IMR-90 (cell line): ENCODE measurements around the gene PET100. TPM values are rescaled to one million over a fixed set of nuclear protein-coding genes. Genes with fewer than 3 reads are reported as not detected.
A peak's percentile ranks its signal among the peaks of the same experiment; 100 is the strongest.

Source experiments
- ATAC-seq: fragments of 200-7000 bp; cut with Tn5 transposase; 2 replicates; pipeline ENCODE4 v1.9.1; 2020; ENCODE audit warnings: low read depth, mild to moderate bottlenecking, moderate library complexity
- BruUV-seq: library from RNA; stranded (reverse); fragments of 400-500 nt; replicated peaks from 2 replicates; lab custom pipeline; 2021; lab: Mats Ljungman, UMichigan
- CTCF ChIA-PET: fragments of 300-600 bp; formaldehyde crosslinking; extraction: SDS; loops from one replicate; lab custom pipeline; 2021; ENCODE audit warnings: antibody characterized with exemption; lab: Yijun Ruan, JAX
- POLR2A ChIA-PET: fragments of 300-600 bp; sonication (Branson Sonifier 250); formaldehyde crosslinking; loops from one replicate; lab custom pipeline; 2022; ENCODE audit warnings: antibody characterized with exemption; ENCODE audit not compliant: unreplicated experiment; lab: Charles Lee
- DNase-seq: peaks from one replicate; pipeline ENCODE4 v3.0.0; 2013
- H2AFZ ChIP-seq: replicated peaks from 2 replicates; pipeline ENCODE3; 2013; ENCODE audit warnings: low read length, mild to moderate bottlenecking; ENCODE audit not compliant: poor library complexity
- H2AK5ac ChIP-seq: 2 replicates; pipeline ENCODE4 v1.6.1; 2013; ENCODE audit warnings: low read depth, low read length, inconsistent platforms
- H2AK9ac ChIP-seq: replicated peaks from 2 replicates; pipeline ENCODE3; 2013; ENCODE audit warnings: mild to moderate bottlenecking, low read depth, low read length, moderate library complexity; ENCODE audit not compliant: poor library complexity
- H2BK120ac ChIP-seq: 2 replicates; pipeline ENCODE4 v1.6.1; 2013; ENCODE audit warnings: low read depth, low read length, inconsistent platforms
- H2BK15ac ChIP-seq: 3 replicates; pipeline ENCODE4 v1.6.1; 2013; ENCODE audit warnings: low read depth, low read length, inconsistent platforms
- H2BK20ac ChIP-seq: 2 replicates; pipeline ENCODE4 v1.6.1; 2013; ENCODE audit warnings: low read depth, mild to moderate bottlenecking, inconsistent platforms, low read length, moderate library complexity
- H2BK5ac ChIP-seq: 2 replicates; pipeline ENCODE4 v1.6.1; 2013; ENCODE audit warnings: mild to moderate bottlenecking, low read depth, low read length, inconsistent platforms; ENCODE audit not compliant: poor library complexity, severe bottlenecking
- H3K14ac ChIP-seq: replicated peaks from 2 replicates; pipeline ENCODE4 v1.6.1; 2013; ENCODE audit warnings: low read depth, low read length, inconsistent platforms
- H3K18ac ChIP-seq: 2 replicates; pipeline ENCODE4 v1.6.1; 2013; ENCODE audit warnings: low read depth, low read length, control low read depth
- H3K23ac ChIP-seq: 2 replicates; pipeline ENCODE4 v1.6.1; 2013; ENCODE audit warnings: low read depth, low read length, inconsistent platforms
- H3K27ac ChIP-seq: 2 replicates; pipeline ENCODE4 v1.5.1; 2013; ENCODE audit warnings: mild to moderate bottlenecking, control low read depth, low read length; ENCODE audit not compliant: insufficient read depth
- H3K27me3 ChIP-seq: 2 replicates; pipeline ENCODE4 v1.6.1; 2013; ENCODE audit warnings: low read length; ENCODE audit not compliant: control insufficient read depth, insufficient read depth
- H3K36me3 ChIP-seq: 2 replicates; pipeline ENCODE4 v1.6.1; 2013; ENCODE audit warnings: low read length, mixed read lengths; ENCODE audit not compliant: control insufficient read depth, insufficient read depth
- H3K4ac ChIP-seq: 2 replicates; pipeline ENCODE4 v1.6.1; 2013; ENCODE audit warnings: low read depth, low read length, inconsistent platforms
- H3K4me1 ChIP-seq: 2 replicates; pipeline ENCODE4 v1.6.1; 2013; ENCODE audit warnings: low read length, mixed read lengths; ENCODE audit not compliant: control insufficient read depth, insufficient read depth
- H3K4me2 ChIP-seq: 2 replicates; pipeline ENCODE4 v1.6.1; 2013; ENCODE audit warnings: low read depth, mild to moderate bottlenecking, control low read depth, low read length, moderate library complexity
- H3K4me3 ChIP-seq: 2 replicates; pipeline ENCODE4 v1.5.1; 2013; ENCODE audit warnings: low read depth, mild to moderate bottlenecking, control low read depth, low read length, moderate library complexity; ENCODE audit not compliant: insufficient read depth
- H3K56ac ChIP-seq: 2 replicates; pipeline ENCODE4 v1.6.1; 2013; ENCODE audit warnings: low read length, inconsistent platforms; ENCODE audit not compliant: insufficient read depth; ENCODE audit errors: extremely low read depth
- H3K79me1 ChIP-seq, 2 experiments: 2 replicates each; pipeline ENCODE4 v1.6.1; 2013; ENCODE audit warnings: low read length in 2 of 2, inconsistent platforms in 1 of 2, low read depth in 1 of 2
- H3K9ac ChIP-seq: 2 replicates; pipeline ENCODE4 v1.6.1; 2013; ENCODE audit warnings: low read depth, low read length, control low read depth
- H3K9me1 ChIP-seq: 2 replicates; pipeline ENCODE4 v1.6.1; 2013; ENCODE audit warnings: low read length, inconsistent platforms; ENCODE audit not compliant: insufficient read depth
- H3K9me3 ChIP-seq: 2 replicates; pipeline ENCODE4 v1.6.1; 2013; ENCODE audit warnings: low read length; ENCODE audit not compliant: control insufficient read depth, insufficient read depth
- H4K20me1 ChIP-seq: 2 replicates; pipeline ENCODE4 v1.6.1; 2013; ENCODE audit warnings: low read length, inconsistent platforms; ENCODE audit not compliant: insufficient read depth
- H4K5ac ChIP-seq: 2 replicates; pipeline ENCODE4 v1.6.1; 2013; ENCODE audit warnings: mild to moderate bottlenecking, low read depth, low read length, control low read depth
- H4K8ac ChIP-seq, 2 experiments: 2 replicates each; pipeline ENCODE4 v1.6.1; 2013; ENCODE audit warnings: low read depth in 2 of 2, low read length in 2 of 2, control low read depth in 1 of 2, inconsistent platforms in 1 of 2
- H4K91ac ChIP-seq: 2 replicates; pipeline ENCODE4 v1.6.1; 2013; ENCODE audit warnings: low read depth, low read length, inconsistent platforms; ENCODE audit not compliant: insufficient read depth
- BHLHE40 ChIP-seq: fragments of 150-350 bp; IDR thresholded peaks from 2 replicates; pipeline ENCODE4 v1.6.1; 2016; ENCODE audit warnings: mild to moderate bottlenecking, low read depth, low read length
- CEBPB ChIP-seq: IDR thresholded peaks from 2 replicates; pipeline ENCODE4 v1.6.1; 2012; ENCODE audit warnings: low read depth, low read length, improper control_type of control experiment
- CHD1 ChIP-seq: IDR thresholded peaks from 2 replicates; pipeline ENCODE4 v1.6.1; 2012; ENCODE audit warnings: low read depth, low read length, improper control_type of control experiment
- CTCF ChIP-seq: conservative IDR thresholded peaks from 2 replicates; pipeline ENCODE4 v1.5.1; 2012; ENCODE audit warnings: mild to moderate bottlenecking, low read depth, low read length, improper control_type of control experiment
- ELK1 ChIP-seq: fragments of 150-350 bp; IDR thresholded peaks from 2 replicates; pipeline ENCODE4 v1.6.1; 2016; ENCODE audit warnings: low read depth, mild to moderate bottlenecking, low read length, moderate library complexity, borderline replicate concordance
- FOS ChIP-seq: fragments of 150-350 bp; IDR thresholded peaks from 2 replicates; pipeline ENCODE4 v1.6.1; 2016; ENCODE audit warnings: low read depth, low read length
- MAFK ChIP-seq: IDR thresholded peaks from 2 replicates; pipeline ENCODE4 v1.6.1; 2012; ENCODE audit warnings: low read depth, low read length, improper control_type of control experiment
- NFE2L2 ChIP-seq: fragments of 150-350 bp; IDR thresholded peaks from 2 replicates; pipeline ENCODE4 v1.6.1; 2016; ENCODE audit warnings: low read depth, mild to moderate bottlenecking, low read length
- POLR2A ChIP-seq: IDR thresholded peaks from 2 replicates; pipeline ENCODE4 v1.6.1; 2012; ENCODE audit warnings: mild to moderate bottlenecking, low read depth, low read length
- RAD21 ChIP-seq: IDR thresholded peaks from 2 replicates; pipeline ENCODE4 v1.6.1; 2012; ENCODE audit warnings: low read length, improper control_type of control experiment
- RCOR1 ChIP-seq: IDR thresholded peaks from 2 replicates; pipeline ENCODE4 v1.6.1; 2012; ENCODE audit warnings: mild to moderate bottlenecking, low read length, improper control_type of control experiment; ENCODE audit not compliant: insufficient replicate concordance
- RFX5 ChIP-seq: IDR thresholded peaks from 2 replicates; pipeline ENCODE4 v1.8.0; 2012; ENCODE audit warnings: low read depth, mild to moderate bottlenecking, low read length, moderate library complexity
- USF2 ChIP-seq: fragments of 150-350 bp; IDR thresholded peaks from 2 replicates; pipeline ENCODE4 v1.6.1; 2017; ENCODE audit warnings: mild to moderate bottlenecking, antibody characterized with exemption, low read length, low read depth
- WGBS, 2 experiments: methylation state at CpG; one replicate each; pipeline versions ENCODE4 v1.1.5 to v1.1.7; 2013; ENCODE audit warnings: missing lambda C conversion rate in 2 of 2; ENCODE audit not compliant: insufficient read length in 1 of 2; ENCODE audit errors: extremely low coverage in 2 of 2; 5-methylcytosine and 5-hydroxymethylcytosine counted together
- dilution Hi-C: fragments of 300-500 bp; cut with HindIII; formaldehyde crosslinking; loops from one replicate; pipeline ENCODE4 v1.14.3; 2018; ENCODE audit warnings: low sequenced_read_pairs; ENCODE audit not compliant: unreplicated experiment
- in situ Hi-C: fragments of 300-500 bp; cut with MboI; formaldehyde crosslinking; loops from 3 replicates; pipeline ENCODE4 v1.14.3; 2019; ENCODE audit warnings: low sequenced_read_pairs, inconsistent platforms, mixed read lengths
- intact Hi-C: fragments of 100-400 bp; cut with micrococcal nuclease; formaldehyde crosslinking; loops from 2 replicates; pipeline ENCODE4 v1.10.0; 2022
- polyA plus RNA-seq, 3 experiments: library from polyadenylated mRNA; depleted of rRNA; stranded (reverse); fragments of >200 nt; gene quantifications; 2 replicates each; pipeline ENCODE4 v1.2.3, GENCODE V29; 2012; ENCODE audit warnings: low replicate concordance in 1 of 3
- total RNA-seq: library from RNA; depleted of rRNA; stranded (reverse); fragments of >200 nt; gene quantifications from 2 replicates; pipeline ENCODE4 v1.2.3, GENCODE V29; 2012

Gene PET100
- total and polyA plus RNA-seq, 2 of the 4 experiments (the other 2 are of a cell fraction): 1.4 to 31.4 TPM

GRCh38 chr19:7680606-7681339, 51.2 kb downstream of the PET100 start, which contains the start of gene TRAPPC5:
Gene TRAPPC5 (plus strand): TSS chr19:7680833. CDS start chr19:7682254, 1,421 bp downstream.
- Histone ChIP-seq H3K56ac (peak within 1 kb of the TSS; percentile 40), H3K79me1 (peaks cover 0 to 28% of the 10 kb centered on the region in 2 experiments; a peak in 3 of 4 replicates), H3K4ac (peak within 1 kb of the TSS; percentile 90), H2AK9ac (peak within 1 kb of the TSS; percentile 99), H2BK15ac (no peak within 1 kb of the TSS), H4K20me1 (peaks cover 10% of the 10 kb centered on the region), H3K4me1 (peaks cover 4% of the 10 kb centered on the region; the same call in 1 of the 2 replicates), H4K91ac (peak within 1 kb of the TSS; percentile 55), H3K23ac (peak within 1 kb of the TSS; percentile 49; the same call in 1 of the 2 replicates), H3K18ac (no peak within 1 kb of the TSS; the same call in 1 of the 2 replicates), H3K9ac (peak within 1 kb of the TSS; percentile 82), H4K5ac (peak within 1 kb of the TSS; percentile 95), H2AFZ (peak within 1 kb of the TSS; percentile 100), H3K27ac (peak within 1 kb of the TSS; percentile 86), H3K4me3 (peak within 1 kb of the TSS; percentile 87), H4K8ac (peak within 1 kb of the TSS; percentile 89 to 99), H3K36me3 (peaks cover 11% of the 10 kb centered on the region; the same call in 1 of the 2 replicates), H3K27me3 (peaks cover 8% of the 10 kb centered on the region), H3K4me2 (peak within 1 kb of the TSS; percentile 93), H3K9me3 (no peaks in the 10 kb centered on the region), H2BK120ac (peak within 1 kb of the TSS; percentile 59; the same call in 1 of the 2 replicates), H2BK5ac (peak within 1 kb of the TSS; percentile 73), H3K9me1 (peaks cover 3% of the 10 kb centered on the region), H2BK20ac (no peak within 1 kb of the TSS), H3K14ac (peak within 1 kb of the TSS; percentile 85), H2AK5ac (peak within 1 kb of the TSS; percentile 88)
- in situ Hi-C loops: loop anchor here (10.0 kb wide), 1 partner anchor 114 kb away; no protein-coding TSS in a partner anchor
- intact Hi-C loops: loop anchor here (1.0 to 2.0 kb wide), 5 partner anchors 28 to 326 kb away; partner anchors contain the start of genes PET100 and XAB2
- ChIA-PET POLR2A (interaction anchor here (0.6 to 0.7 kb wide), 2 partner anchors 116 to 119 kb away, joined by 3 to 4 read pairs; no protein-coding TSS in a partner anchor), CTCF (interaction anchor here (0.5 to 1.3 kb wide), 13 partner anchors 12 to 610 kb away, joined by 3 to 10 read pairs (median 4); partner anchors contain the start of genes PET100, RETN and XAB2)
- no TSS peak for BruUV-seq
- WGBS, 2 experiments: 0% methylated on average over 5 of the region's 79 CpGs; no CpG with 5 or more reads in 1 of the 2 experiments
- DNase-seq (peak; percentile 76), ATAC-seq (peak; percentile 93)
- dilution Hi-C loops: no loop called here
- TF ChIP-seq RCOR1 (no peak), NFE2L2 (no peak), RAD21 (peak; percentile 83), MAFK (no peak), POLR2A (no peak), ELK1 (no peak), CEBPB (no peak), CHD1 (no peak), USF2 (no peak), RFX5 (no peak), FOS (no peak), CTCF (peak; percentile 97), BHLHE40 (no peak)
